OCI-LY1 (cell line): ENCODE data around the gene TACR1.

ENCODE experiments used
- H2AFZ ChIP-seq: fragments of 200-600 bp; sonication (generic), shearing (Covaris generic); 2 replicates; pipeline ENCODE4 v1.6.0; 2014; ENCODE audit warnings: antibody characterized with exemption, mild to moderate bottlenecking, low read length
- H3F3A ChIP-seq: fragments of 200-600 bp; sonication (generic), shearing (Covaris generic); 2 replicates; pipeline ENCODE4 v1.6.0; 2014; ENCODE audit warnings: mild to moderate bottlenecking, antibody characterized with exemption, low read length, moderate library complexity; ENCODE audit not compliant: insufficient read depth
- H3K27ac ChIP-seq: fragments of 200-600 bp; sonication (generic); 2 replicates; pipeline ENCODE4 v1.5.1; 2014; ENCODE audit warnings: low read length, mixed run types, mild to moderate bottlenecking, low read depth; ENCODE audit not compliant: poor library complexity, severe bottlenecking
- H3K27me3 ChIP-seq: fragments of 200-600 bp; sonication (generic); 2 replicates; pipeline ENCODE4 v1.6.0; 2014; ENCODE audit warnings: antibody characterized with exemption, mild to moderate bottlenecking, low read length, moderate library complexity; ENCODE audit not compliant: insufficient read depth
- H3K36me3 ChIP-seq: fragments of 200-600 bp; sonication (generic); 2 replicates; pipeline ENCODE4 v1.6.1; 2014; ENCODE audit warnings: mild to moderate bottlenecking, antibody characterized with exemption, low read length, moderate library complexity, mixed read lengths; ENCODE audit not compliant: insufficient read depth
- H3K4me1 ChIP-seq: fragments of 200-600 bp; sonication (generic); 2 replicates; pipeline ENCODE4 v1.5.1; 2014; ENCODE audit warnings: mild to moderate bottlenecking, low read length, moderate library complexity; ENCODE audit not compliant: insufficient read depth, severe bottlenecking
- H3K4me2 ChIP-seq: fragments of 200-600 bp; sonication (generic), shearing (Covaris generic); 2 replicates; pipeline ENCODE4 v1.6.1; 2014; ENCODE audit warnings: low read length
- H3K4me3 ChIP-seq: fragments of 200-600 bp; sonication (generic); 2 replicates; pipeline ENCODE4 v1.5.1; 2014; ENCODE audit warnings: low read length, low read depth, mild to moderate bottlenecking, mixed read lengths; ENCODE audit not compliant: poor library complexity, severe bottlenecking
- H3K79me2 ChIP-seq: fragments of 200-600 bp; shearing (Covaris generic); 2 replicates; pipeline ENCODE4 v1.6.1; 2016; ENCODE audit warnings: mixed run types, low read length, mixed read lengths; ENCODE audit not compliant: insufficient read depth
- H3K9ac ChIP-seq: fragments of 200-600 bp; sonication (generic), shearing (Covaris generic); 2 replicates; pipeline ENCODE4 v1.6.1; 2014; ENCODE audit warnings: mild to moderate bottlenecking, low read length, mixed read lengths
- H3K9me2 ChIP-seq: fragments of 200-600 bp; sonication (generic), shearing (Covaris generic); 2 replicates; pipeline ENCODE4 v1.6.1; 2014; ENCODE audit warnings: low read depth, mild to moderate bottlenecking, low read length, mixed read lengths
- H3K9me3 ChIP-seq: fragments of 200-600 bp; shearing (Covaris generic); 2 replicates; pipeline ENCODE4 v1.6.1; 2014; ENCODE audit warnings: low read length, mixed read lengths
- H4K20me1 ChIP-seq: fragments of 200-600 bp; sonication (generic), shearing (Covaris generic); 2 replicates; pipeline ENCODE4 v1.6.0; 2016; ENCODE audit warnings: mild to moderate bottlenecking, low read length; ENCODE audit not compliant: insufficient read depth
- CTCF ChIP-seq: fragments of 200-600 bp; sonication (generic), shearing (Covaris generic); IDR thresholded peaks from 2 replicates; pipeline ENCODE4 v1.5.1; 2017; ENCODE audit warnings: mild to moderate bottlenecking, antibody characterized with exemption, low read length, moderate library complexity, mixed read lengths
- EZH2 ChIP-seq: fragments of 200-600 bp; sonication (generic), shearing (Covaris generic); IDR thresholded peaks from 2 replicates; pipeline ENCODE4 v1.8.0; 2017; ENCODE audit warnings: borderline replicate concordance, mixed run types, mild to moderate bottlenecking, antibody characterized with exemption, low read length, moderate library complexity, mixed read lengths

TACR1 gene

GRCh38 chr2:75033516-75033915, 165.8 kb downstream of the TACR1 start:
- Histone ChIP-seq H3K27me3 (no peaks in the 10 kb centered on the region), H3K4me3 (no peak overlapping the region), H3K36me3 (no peaks in the 10 kb centered on the region), H2AFZ (no peak overlapping the region), H3K4me2 (no peak overlapping the region), H3F3A (no peaks in the 10 kb centered on the region), H3K27ac (no peak overlapping the region), H3K4me1 (no peaks in the 10 kb centered on the region), H3K79me2 (no peaks in the 10 kb centered on the region), H3K9me3 (no peaks in the 10 kb centered on the region), H3K9me2 (no peaks in the 10 kb centered on the region), H3K9ac (no peak overlapping the region), H4K20me1 (no peaks in the 10 kb centered on the region)
- TF ChIP-seq CTCF (no peak), EZH2 (no peak)

- no peaks in the 10 kb centered on the region for H3K9me2 ChIP-seq
- TF ChIP-seq EZH2: no peak
- TF ChIP-seq CTCF: no peak
- H3K9ac ChIP-seq: no peak overlapping the region
- no peaks in the 10 kb centered on the region for H3F3A ChIP-seq
- no peaks in the 10 kb centered on the region for H4K20me1 ChIP-seq
- no peaks in the 10 kb centered on the region for H3K9me3 ChIP-seq
- no peak overlapping the region for H3K27ac ChIP-seq
- no peak overlapping the region for H3K4me3 ChIP-seq
- H3K27me3 ChIP-seq: no peaks in the 10 kb centered on the region
- H3K4me1 ChIP-seq: no peaks in the 10 kb centered on the region
- H2AFZ ChIP-seq: no peak overlapping the region
- H3K79me2 ChIP-seq: no peaks in the 10 kb centered on the region
- no peaks in the 10 kb centered on the region for H3K36me3 ChIP-seq
- no peak overlapping the region for H3K4me2 ChIP-seq
Measured at GRCh38 chr2:75031906-75032803, 167.2 kb downstream of the TACR1 start.

- no peaks in the 10 kb centered on the region for H3K79me2 ChIP-seq
- H3F3A ChIP-seq: no peaks in the 10 kb centered on the region
- H3K27me3 ChIP-seq: no peaks in the 10 kb centered on the region
- no peak overlapping the region for H2AFZ ChIP-seq
- H3K36me3 ChIP-seq: no peaks in the 10 kb centered on the region
- H3K9me2 ChIP-seq: no peaks in the 10 kb centered on the region
- H3K4me1 ChIP-seq: no peaks in the 10 kb centered on the region
- H3K4me2 ChIP-seq: no peak overlapping the region
- H3K9ac ChIP-seq: no peak overlapping the region
- no peak overlapping the region for H3K27ac ChIP-seq
- TF ChIP-seq EZH2 (no peak), CTCF (no peak)
- no peaks in the 10 kb centered on the region for H3K9me3 ChIP-seq
- no peak overlapping the region for H3K4me3 ChIP-seq
- no peaks in the 10 kb centered on the region for H4K20me1 ChIP-seq
Measured at GRCh38 chr2:75031171-75031570, 168.1 kb downstream of the TACR1 start.
